A673 (cell line): ENCODE measurements around the gene CTIF. TPM values are rescaled to one million over a fixed set of nuclear protein-coding genes. Genes with fewer than 3 reads are reported as not detected.

Experiments used
- BruUV-seq: library from RNA; stranded (reverse); fragments of 400-500 nt; replicated peaks from 2 replicates; lab custom pipeline; 2021; lab: Mats Ljungman, UMichigan
- CTCF ChIA-PET: fragments of 300-600 bp; sonication (Branson Sonifier 250); formaldehyde crosslinking; loops from one replicate; lab custom pipeline; 2022; ENCODE audit warnings: antibody characterized with exemption; lab: Charles Lee
- POLR2A ChIA-PET: fragments of 300-600 bp; sonication (Branson Sonifier 250); formaldehyde crosslinking; loops from one replicate; lab custom pipeline; 2022; ENCODE audit warnings: antibody characterized with exemption; ENCODE audit not compliant: low non-redundant PET; lab: Charles Lee
- DNase-seq: peaks from one replicate; pipeline ENCODE4 v3.0.0-alpha.2; 2015; ENCODE audit warnings: low spot score
- H3K27ac ChIP-seq: fragments of 200-600 bp; sonication (generic); 2 replicates; pipeline ENCODE4 v1.5.1; 2016; ENCODE audit warnings: mixed run types, low read depth, mild to moderate bottlenecking, mixed read lengths, antibody characterized with exemption, low read length; ENCODE audit not compliant: poor library complexity, severe bottlenecking
- H3K27me3 ChIP-seq: fragments of 200-600 bp; sonication (generic); replicated peaks from 2 replicates; pipeline ENCODE4 v1.6.1; 2017; ENCODE audit warnings: mixed run types, low read depth, mild to moderate bottlenecking, mixed read lengths, antibody characterized with exemption, low read length; ENCODE audit not compliant: insufficient read depth, poor library complexity
- H3K36me3 ChIP-seq: fragments of 200-600 bp; sonication (generic); 2 replicates; pipeline ENCODE4 v1.6.1; 2016; ENCODE audit warnings: mixed run types, mild to moderate bottlenecking, mixed read lengths, antibody characterized with exemption, low read length; ENCODE audit not compliant: insufficient read depth, poor library complexity, severe bottlenecking
- H3K4me1 ChIP-seq: fragments of 200-600 bp; sonication (generic); 2 replicates; pipeline ENCODE4 v1.6.1; 2017; ENCODE audit warnings: mixed run types, mild to moderate bottlenecking, mixed read lengths, antibody characterized with exemption, low read length; ENCODE audit not compliant: insufficient read depth, poor library complexity, severe bottlenecking
- H3K4me3 ChIP-seq: fragments of 200-600 bp; sonication (generic); 2 replicates; pipeline ENCODE4 v1.5.1; 2016; ENCODE audit warnings: low read depth, mixed run types, mild to moderate bottlenecking, mixed read lengths, low read length; ENCODE audit not compliant: poor library complexity, severe bottlenecking
- H3K9me3 ChIP-seq: fragments of 200-600 bp; sonication (generic); 2 replicates; pipeline ENCODE4 v1.6.1; 2016; ENCODE audit warnings: mixed run types, low read depth, mild to moderate bottlenecking, mixed read lengths, antibody characterized with exemption, low read length; ENCODE audit not compliant: poor library complexity, severe bottlenecking
- EZH2 ChIP-seq: fragments of 200-600 bp; sonication (generic); IDR thresholded peaks from 2 replicates; pipeline ENCODE4 v1.6.1; 2017; ENCODE audit warnings: borderline replicate concordance, low read depth, mild to moderate bottlenecking, mixed read lengths, antibody characterized with exemption, low read length; ENCODE audit not compliant: poor library complexity, severe bottlenecking
- intact Hi-C: fragments of 100-400 bp; cut with micrococcal nuclease; formaldehyde crosslinking; loops from one replicate; pipeline ENCODE4 v1.10.0; 2022; ENCODE audit not compliant: unreplicated experiment
- total RNA-seq: library from RNA; stranded (reverse); gene quantifications from 2 replicates; pipeline ENCODE4 v1.2.3, GENCODE V29; 2021
- TF ChIP-seq, protein P1 (sequence below): fragments of 300-800, 200-600 bp; sonication (generic); conservative IDR thresholded peaks from 2 replicates; pipeline ENCODE4 v1.5.1; 2017; ENCODE audit warnings: low read depth, mild to moderate bottlenecking, antibody characterized with exemption, low read length, moderate library complexity, mixed read lengths

Gene CTIF
- total RNA-seq, 1 experiment from 2014 or later, result 23.5 TPM

DNA sequence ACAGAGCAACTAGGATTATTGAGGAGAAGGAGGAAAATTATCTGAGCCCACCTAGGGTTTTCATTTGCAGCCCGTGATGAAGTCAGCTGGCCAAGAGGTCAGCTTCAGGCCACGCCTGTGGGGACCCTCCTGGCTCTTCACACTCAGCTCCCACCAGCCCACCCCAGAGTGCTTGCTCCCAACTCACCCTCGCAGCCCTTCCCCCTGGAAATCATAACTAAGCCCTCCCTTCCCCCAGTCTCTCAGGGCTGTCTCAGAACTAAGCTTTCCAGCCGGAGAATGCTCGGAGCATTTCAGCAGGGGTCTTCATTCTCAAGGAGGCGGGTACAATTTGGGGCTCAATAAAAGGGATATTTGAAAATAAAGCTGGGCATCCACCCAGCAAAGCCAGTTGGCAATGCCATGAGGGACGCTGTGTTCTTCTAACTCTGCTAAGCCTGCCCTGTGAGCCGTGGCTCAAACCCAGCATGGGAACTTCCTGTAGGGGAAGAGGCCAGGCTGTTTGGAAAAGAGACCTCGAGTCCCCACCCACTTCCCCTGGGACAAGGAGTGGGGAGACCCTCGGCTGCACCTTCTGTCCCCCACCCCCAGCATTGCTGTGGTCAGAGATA, 194.9 kb downstream of the CTIF start:
- TF ChIP-seq, protein P1, sequence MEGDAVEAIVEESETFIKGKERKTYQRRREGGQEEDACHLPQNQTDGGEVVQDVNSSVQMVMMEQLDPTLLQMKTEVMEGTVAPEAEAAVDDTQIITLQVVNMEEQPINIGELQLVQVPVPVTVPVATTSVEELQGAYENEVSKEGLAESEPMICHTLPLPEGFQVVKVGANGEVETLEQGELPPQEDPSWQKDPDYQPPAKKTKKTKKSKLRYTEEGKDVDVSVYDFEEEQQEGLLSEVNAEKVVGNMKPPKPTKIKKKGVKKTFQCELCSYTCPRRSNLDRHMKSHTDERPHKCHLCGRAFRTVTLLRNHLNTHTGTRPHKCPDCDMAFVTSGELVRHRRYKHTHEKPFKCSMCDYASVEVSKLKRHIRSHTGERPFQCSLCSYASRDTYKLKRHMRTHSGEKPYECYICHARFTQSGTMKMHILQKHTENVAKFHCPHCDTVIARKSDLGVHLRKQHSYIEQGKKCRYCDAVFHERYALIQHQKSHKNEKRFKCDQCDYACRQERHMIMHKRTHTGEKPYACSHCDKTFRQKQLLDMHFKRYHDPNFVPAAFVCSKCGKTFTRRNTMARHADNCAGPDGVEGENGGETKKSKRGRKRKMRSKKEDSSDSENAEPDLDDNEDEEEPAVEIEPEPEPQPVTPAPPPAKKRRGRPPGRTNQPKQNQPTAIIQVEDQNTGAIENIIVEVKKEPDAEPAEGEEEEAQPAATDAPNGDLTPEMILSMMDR, result no peak
- TF ChIP-seq EZH2, result no peak
- Histone ChIP-seq H3K4me1 (peaks cover 16% of the 10 kb centered on the region), H3K9me3 (no peaks in the 10 kb centered on the region), H3K36me3 (no peaks in the 10 kb centered on the region), H3K27ac (peak overlapping the region; percentile 51), H3K27me3 (no peaks in the 10 kb centered on the region), H3K4me3 (no peak overlapping the region)
- ChIA-PET CTCF (no interaction called here), POLR2A (interaction anchor here (0.6 kb wide), 1 partner anchor 54 kb away, joined by 3 read pairs; no protein-coding TSS in a partner anchor)
- intact Hi-C loops, result no loop called here
- BruUV-seq, result no TSS peak
- peak; percentile 61 for DNase-seq

DNA sequence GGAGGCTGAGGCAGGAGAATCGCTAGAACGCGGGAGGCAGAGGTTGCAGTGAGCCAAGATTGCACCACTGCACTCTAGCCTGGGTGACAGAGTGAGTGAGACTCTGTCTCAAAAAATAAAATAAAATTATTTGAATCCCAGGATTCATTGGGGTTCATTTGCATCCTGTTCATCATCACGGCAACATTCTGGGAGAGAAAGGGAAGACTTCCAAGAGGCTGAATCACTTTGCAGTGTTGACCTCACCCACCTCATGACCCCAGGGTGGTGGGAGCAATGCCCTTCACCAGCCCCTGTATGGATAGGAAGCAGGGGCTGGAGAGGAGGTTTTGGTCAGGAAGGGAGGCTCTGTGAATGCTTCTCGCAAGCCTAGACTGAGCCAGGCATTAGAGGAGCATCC, 195.6 kb downstream of the CTIF start:
- intact Hi-C loops, result no loop called here
- no peak overlapping the region for H3K27ac ChIP-seq
- H3K36me3 ChIP-seq, result no peaks in the 10 kb centered on the region
- ChIA-PET POLR2A (interaction anchor here (0.6 kb wide), 1 partner anchor 54 kb away, joined by 3 read pairs; no protein-coding TSS in a partner anchor), CTCF (no interaction called here)
- H3K9me3 ChIP-seq, result no peaks in the 10 kb centered on the region
- H3K4me1 ChIP-seq, result peaks cover 16% of the 10 kb centered on the region
- BruUV-seq, result no TSS peak
- no peak for TF ChIP-seq EZH2
- TF ChIP-seq, protein P1, result no peak
- H3K4me3 ChIP-seq, result no peak overlapping the region
- H3K27me3 ChIP-seq, result no peaks in the 10 kb centered on the region
- no peak for DNase-seq

DNA sequence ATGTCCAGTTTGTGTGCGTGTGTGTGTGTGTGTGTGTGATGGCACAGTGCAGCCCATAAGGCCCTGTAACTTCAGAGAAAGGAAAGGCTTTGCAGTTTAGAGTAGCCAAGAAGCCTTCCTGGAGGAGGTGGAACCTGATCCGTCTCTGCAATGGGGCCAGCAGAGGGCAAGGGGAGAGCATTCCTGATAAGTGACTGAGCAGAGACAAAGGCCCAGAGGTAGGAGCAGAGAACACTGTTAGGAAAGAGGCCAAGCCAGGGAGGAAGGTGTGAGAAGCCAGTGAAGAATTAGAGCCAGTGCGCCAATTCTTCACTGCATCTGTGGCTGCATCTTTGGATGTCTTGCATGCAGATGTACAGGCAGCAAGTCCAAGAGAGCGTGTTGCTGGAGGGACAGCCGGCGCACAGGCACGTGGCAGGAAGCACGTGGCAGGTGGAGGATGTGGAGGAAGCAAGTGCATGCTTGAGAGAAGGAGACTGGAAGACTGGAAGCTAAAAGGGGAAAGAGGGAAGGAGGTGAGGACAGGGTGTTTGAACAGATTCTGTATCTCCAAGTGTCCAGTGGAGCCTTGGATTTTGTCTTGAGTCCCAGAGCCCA, 196.3 kb downstream of the CTIF start:
- Histone ChIP-seq H3K27ac (no peak overlapping the region), H3K27me3 (no peaks in the 10 kb centered on the region), H3K4me1 (peaks cover 16% of the 10 kb centered on the region), H3K4me3 (no peak overlapping the region), H3K36me3 (no peaks in the 10 kb centered on the region), H3K9me3 (no peaks in the 10 kb centered on the region)
- intact Hi-C loops, result no loop called here
- TF ChIP-seq EZH2, result no peak
- TF ChIP-seq, protein P1, result no peak
- BruUV-seq, result no TSS peak
- POLR2A ChIA-PET, result no interaction called here
- CTCF ChIA-PET, result no interaction called here
- no peak for DNase-seq
